Measurements from ENCODE around the gene RBP4. TPM values are rescaled to one million over a fixed set of nuclear protein-coding genes. Genes with fewer than 3 reads are reported as not detected.

The RBP4 gene
- total RNA-seq, 1 donor from 2014 or later = not detected

DNA sequence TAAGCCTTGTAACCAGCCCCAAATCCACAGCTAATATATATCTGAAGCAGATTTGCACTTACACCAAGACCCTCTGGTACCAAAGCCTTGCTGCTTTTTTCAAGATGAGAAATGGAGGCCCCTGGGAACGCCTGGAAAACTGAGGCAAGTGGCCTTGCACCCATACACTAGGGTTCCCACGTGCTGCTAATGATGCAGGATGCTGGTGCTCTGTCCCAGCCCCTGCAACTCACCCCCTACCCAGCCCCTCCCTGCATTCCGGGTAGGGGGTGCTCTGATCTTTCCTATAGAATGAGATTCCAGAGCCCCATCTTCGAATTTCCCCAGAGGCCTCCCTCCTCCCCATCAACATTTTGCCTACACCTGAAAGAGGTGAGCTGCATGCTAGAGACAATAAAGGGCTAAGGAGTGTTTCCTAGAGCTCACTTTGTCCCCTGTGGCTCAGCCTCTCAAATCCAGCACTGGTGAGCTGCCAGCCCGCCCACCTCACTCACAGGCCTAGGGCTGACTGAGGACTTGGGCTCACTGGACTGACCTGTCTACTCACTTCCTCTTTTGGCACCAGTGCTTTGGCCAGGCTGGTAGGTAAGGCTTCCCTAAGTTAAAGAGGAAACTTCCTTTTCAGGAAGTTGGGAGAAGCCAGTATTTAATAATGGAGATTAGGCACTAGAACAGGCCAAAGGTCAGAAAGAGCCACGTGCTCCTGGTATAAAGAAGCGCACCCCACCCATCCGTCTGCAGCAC, 9.8 kb downstream of the RBP4 start:
- Mint-ChIP-seq H3K27ac (ENCODE audit: unreplicated experiment) (no peak overlapping the region), H3K36me3 (ENCODE audit: low read depth) (no peaks in the 10 kb centered on the region), H3K9me3 (no peaks in the 10 kb centered on the region), H3K4me1 (peaks cover 13% of the 10 kb centered on the region), H3K4me3 (no peak overlapping the region), H3K27me3 (ENCODE audit: low read depth) (no peaks in the 10 kb centered on the region)
- TF ChIP-seq CTCF (conservative IDR thresholded peaks at IDR 0.05) = no peak
- no peak for DNase-seq (ENCODE audit: low read depth, low spot score)

GRCh38 chr10:93590638-93591037, 10.4 kb downstream of the RBP4 start:
- Mint-ChIP-seq H3K27me3 (ENCODE audit: low read depth) (no peaks in the 10 kb centered on the region), H3K9me3 (no peaks in the 10 kb centered on the region), H3K36me3 (ENCODE audit: low read depth) (no peaks in the 10 kb centered on the region), H3K4me1 (peaks cover 13% of the 10 kb centered on the region), H3K4me3 (no peak overlapping the region), H3K27ac (ENCODE audit: unreplicated experiment) (no peak overlapping the region)
- no peak for TF ChIP-seq CTCF (conservative IDR thresholded peaks at IDR 0.05)
- DNase-seq (ENCODE audit: low read depth, low spot score) = no peak

GRCh38 chr10:93589648-93590562, 11.1 kb downstream of the RBP4 start:
- no peak for TF ChIP-seq CTCF (conservative IDR thresholded peaks at IDR 0.05)
- Mint-ChIP-seq H3K4me3 (no peak overlapping the region), H3K27ac (ENCODE audit: unreplicated experiment) (no peak overlapping the region), H3K9me3 (no peaks in the 10 kb centered on the region), H3K27me3 (ENCODE audit: low read depth) (no peaks in the 10 kb centered on the region), H3K4me1 (peaks cover 13% of the 10 kb centered on the region), H3K36me3 (ENCODE audit: low read depth) (no peaks in the 10 kb centered on the region)
- DNase-seq (ENCODE audit: low read depth, low spot score) = no peak

GRCh38 chr10:93584445-93584844, 16.6 kb downstream of the RBP4 start:
- peaks cover 2% of the 10 kb centered on the region for H3K9me3 Mint-ChIP-seq
- no peaks in the 10 kb centered on the region for H3K27me3 Mint-ChIP-seq (ENCODE audit: low read depth)
- peaks cover 9% of the 10 kb centered on the region for H3K4me1 Mint-ChIP-seq
- no peak for TF ChIP-seq CTCF (conservative IDR thresholded peaks at IDR 0.05)
- no peak overlapping the region for H3K4me3 Mint-ChIP-seq
- H3K36me3 Mint-ChIP-seq (ENCODE audit: low read depth) = no peaks in the 10 kb centered on the region
- H3K27ac Mint-ChIP-seq (ENCODE audit: unreplicated experiment) = no peak overlapping the region
- DNase-seq (ENCODE audit: low read depth, low spot score) = no peak

DNA sequence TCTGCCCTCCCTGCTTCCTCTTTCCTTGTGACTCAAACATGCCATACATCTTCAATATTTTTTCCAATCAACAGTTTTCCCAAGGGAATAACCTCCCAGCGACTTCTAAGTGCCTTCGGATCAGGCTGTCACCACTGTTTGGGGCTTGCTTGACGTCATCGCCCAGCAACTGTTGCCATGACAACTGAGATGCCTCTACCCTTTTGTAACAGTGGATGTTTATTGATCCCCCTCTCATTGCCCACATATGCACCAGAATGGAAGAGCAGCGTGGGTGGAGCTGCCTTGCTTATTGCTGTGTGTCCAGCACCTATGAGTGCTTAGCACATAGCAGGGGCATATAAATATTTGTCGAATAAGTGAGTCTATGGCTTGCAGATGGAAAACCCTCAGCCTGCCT, 20.2 kb downstream of the RBP4 start:
- H3K36me3 Mint-ChIP-seq (ENCODE audit: low read depth) = no peaks in the 10 kb centered on the region
- peak; percentile 54 for DNase-seq (ENCODE audit: low read depth, low spot score)
- no peaks in the 10 kb centered on the region for H3K27me3 Mint-ChIP-seq (ENCODE audit: low read depth)
- H3K4me3 Mint-ChIP-seq = no peak overlapping the region
- peaks cover 2% of the 10 kb centered on the region for H3K9me3 Mint-ChIP-seq
- peak overlapping the region; percentile 74 for H3K27ac Mint-ChIP-seq (ENCODE audit: unreplicated experiment)
- no peak for TF ChIP-seq CTCF (conservative IDR thresholded peaks at IDR 0.05)
- H3K4me1 Mint-ChIP-seq = peaks cover 9% of the 10 kb centered on the region

Measured in neural crest cell (in vitro differentiated cells).